GM23338 (cell line): ENCODE results near the gene LMAN2L. TPM values are rescaled to one million over a fixed set of nuclear protein-coding genes. Genes with fewer than 3 reads are reported as not detected.

ENCODE experiments used
- ATAC-seq: fragments of 200-7000 bp; cut with Tn5 transposase; 3 replicates; pipeline ENCODE4 v1.9.1; 2020
- DNase-seq: peaks from one replicate; pipeline ENCODE4 v3.0.0-alpha.2; 2015; ENCODE audit warnings: low spot score
- H2AFZ ChIP-seq: fragments of 200-600 bp; sonication (generic); 2 replicates; pipeline ENCODE4 v1.8.0; 2016; ENCODE audit warnings: antibody characterized with exemption, mild to moderate bottlenecking, moderate library complexity
- H3F3A ChIP-seq: fragments of 200-600 bp; sonication (generic); replicated peaks from 2 replicates; pipeline ENCODE4 v1.8.0; 2017; ENCODE audit warnings: antibody characterized with exemption, mixed run types, low read depth
- H3K27ac ChIP-seq: fragments of 200-600 bp; sonication (generic); 2 replicates; pipeline ENCODE4 v1.6.1; 2016; ENCODE audit warnings: low read depth
- H3K27me3 ChIP-seq: fragments of 200-600 bp; sonication (generic); 2 replicates; pipeline ENCODE4 v1.8.0; 2016; ENCODE audit warnings: mild to moderate bottlenecking, mixed run types, moderate library complexity; ENCODE audit not compliant: insufficient read depth
- H3K36me3 ChIP-seq: fragments of 200-600 bp; sonication (generic); 2 replicates; pipeline ENCODE4 v1.8.0; 2016; ENCODE audit warnings: mild to moderate bottlenecking; ENCODE audit not compliant: insufficient read depth
- H3K4me1 ChIP-seq: fragments of 200-600 bp; sonication (generic); 2 replicates; pipeline ENCODE4 v1.8.0; 2016; ENCODE audit warnings: mild to moderate bottlenecking, moderate library complexity; ENCODE audit not compliant: insufficient read depth
- H3K4me2 ChIP-seq: fragments of 200-600 bp; sonication (generic); 2 replicates; pipeline ENCODE4 v1.7.1; 2017; ENCODE audit warnings: mixed run types
- H3K4me3 ChIP-seq: fragments of 200-600 bp; sonication (generic); 2 replicates; pipeline ENCODE4 v1.6.1; 2016; ENCODE audit warnings: mixed run types
- H3K79me2 ChIP-seq: fragments of 200-600 bp; sonication (generic); replicated peaks from 2 replicates; pipeline ENCODE4 v1.8.0; 2017; ENCODE audit warnings: mild to moderate bottlenecking; ENCODE audit not compliant: insufficient read depth
- H3K9me2 ChIP-seq: fragments of 200-600 bp; sonication (generic); 2 replicates; pipeline ENCODE4 v1.8.0; 2017; ENCODE audit not compliant: insufficient read depth
- H4K20me1 ChIP-seq: fragments of 200-600 bp; sonication (generic); replicated peaks from 2 replicates; pipeline ENCODE4 v1.8.0; 2017; ENCODE audit warnings: mild to moderate bottlenecking; ENCODE audit not compliant: insufficient read depth
- H3K27ac Mint-ChIP-seq: 2 replicates; pipeline ENCODE4 v1.8.0; 2020; ENCODE audit warnings: inconsistent platforms, mild to moderate bottlenecking, moderate library complexity, mixed read lengths
- H3K27me3 Mint-ChIP-seq: 3 replicates; pipeline ENCODE4 v1.8.0; 2022; ENCODE audit warnings: low read depth, mild to moderate bottlenecking, moderate library complexity, mixed read lengths, inconsistent platforms; ENCODE audit not compliant: insufficient read depth, poor library complexity
- H3K36me3 Mint-ChIP-seq: 3 replicates; pipeline ENCODE4 v1.8.0; 2021; ENCODE audit warnings: low read depth, mild to moderate bottlenecking, inconsistent platforms, moderate library complexity, mixed read lengths
- H3K4me1 Mint-ChIP-seq: 3 replicates; pipeline ENCODE4 v1.8.0; 2020; ENCODE audit warnings: mild to moderate bottlenecking, inconsistent platforms, mixed read lengths
- H3K4me3 Mint-ChIP-seq: 3 replicates; pipeline ENCODE4 v1.8.0; 2021; ENCODE audit warnings: moderate library complexity, mild to moderate bottlenecking, inconsistent platforms, mixed read lengths
- H3K9me3 Mint-ChIP-seq: 3 replicates; pipeline ENCODE4 v1.8.0; 2020; ENCODE audit warnings: moderate library complexity, mild to moderate bottlenecking, inconsistent platforms, mixed read lengths
- CREB1 ChIP-seq: fragments of 250-450 bp; sonication (Bioruptor Pico); IDR thresholded peaks from 2 replicates; pipeline ENCODE4 v1.5.0; 2020; ENCODE audit warnings: low read depth, mild to moderate bottlenecking, moderate library complexity
- ETS1 ChIP-seq: IDR thresholded peaks from 2 replicates; pipeline ENCODE4 v1.6.1; 2016; ENCODE audit warnings: antibody characterized with exemption
- EZH2 ChIP-seq: fragments of 200-600 bp; sonication (generic); IDR thresholded peaks from one replicate; pipeline ENCODE4 v1.8.0; 2017; ENCODE audit warnings: antibody characterized with exemption, mild to moderate bottlenecking, low read depth; ENCODE audit not compliant: unreplicated experiment
- EZH2phosphoT487 ChIP-seq: fragments of 200-600 bp; sonication (generic); IDR thresholded peaks from one replicate; pipeline ENCODE4 v1.8.1; 2018; ENCODE audit warnings: antibody characterized with exemption; ENCODE audit not compliant: unreplicated experiment
- POLR2AphosphoS5 ChIP-seq: IDR thresholded peaks from 2 replicates; pipeline ENCODE4 v1.6.1; 2016; ENCODE audit warnings: antibody characterized with exemption, low read depth
- REST ChIP-seq: IDR thresholded peaks from one replicate; pipeline ENCODE4 v1.6.1; 2018; ENCODE audit warnings: antibody characterized with exemption; ENCODE audit not compliant: unreplicated experiment
- STAT1 ChIP-seq: IDR thresholded peaks from one replicate; pipeline ENCODE4 v1.6.1; 2016; ENCODE audit warnings: antibody characterized with exemption; ENCODE audit not compliant: unreplicated experiment
- ZNF331 ChIP-seq: fragments of 250-450 bp; sonication (Bioruptor Pico); IDR thresholded peaks from 2 replicates; pipeline ENCODE4 v1.5.0; 2020; ENCODE audit warnings: low read depth, mild to moderate bottlenecking, moderate library complexity
- ZNF462 ChIP-seq: fragments of 250-450 bp; sonication (Bioruptor Pico); IDR thresholded peaks from 2 replicates; pipeline ENCODE4 v1.5.0; 2020; ENCODE audit warnings: mild to moderate bottlenecking, moderate library complexity
- polyA plus RNA-seq: library from polyadenylated mRNA; unstranded; fragments of >200 nt; fragmentation: Nextera tagmentation; extraction: Ambion mirVana; gene quantifications from 2 replicates; pipeline ENCODE4 v1.2.1, GENCODE V29; 2016
- total RNA-seq: library from RNA; depleted of rRNA; stranded (reverse); fragments of >200 nt; shearing (Covaris generic); gene quantifications from 2 replicates; pipeline ENCODE4 v1.2.3, GENCODE V29; 2014

The LMAN2L gene
- total and polyA plus RNA-seq, 2 experiments from 2014 or later: 11.8 to 15.8 TPM

GRCh38 chr2:96729748-96730147 lies 10.1 kb downstream of the LMAN2L start (continued):
- TF ChIP-seq ZNF462 (CRISPR knock-in tag) (no peak), EZH2phosphoT487 (no peak), EZH2 (no peak), REST (no peak)

- H3K27ac ChIP-seq: no peak overlapping the region
- H3K9me2 ChIP-seq: no peaks in the 10 kb centered on the region
- H3K36me3 ChIP-seq: peaks cover 36% of the 10 kb centered on the region
- DNase-seq (no peak), ATAC-seq (no peak)
- no peaks in the 10 kb centered on the region for H3K27me3 ChIP-seq
- H3K79me2 ChIP-seq: no peaks in the 10 kb centered on the region
- H3K9me3 Mint-ChIP-seq: no peaks in the 10 kb centered on the region; the same call in 2 of the 3 replicates
- no peaks in the 10 kb centered on the region for H3K4me1 Mint-ChIP-seq
- H3K4me3 Mint-ChIP-seq: no peak overlapping the region
- H2AFZ ChIP-seq: no peak overlapping the region
- peaks cover 18% of the 10 kb centered on the region for H4K20me1 ChIP-seq
- peaks cover 2% of the 10 kb centered on the region for H3K27me3 Mint-ChIP-seq
- no peak overlapping the region for H3K4me3 ChIP-seq
- H3K36me3 Mint-ChIP-seq: peaks cover 46% of the 10 kb centered on the region
- no peaks in the 10 kb centered on the region for H3K4me1 ChIP-seq
- H3F3A ChIP-seq: no peaks in the 10 kb centered on the region
- no peak overlapping the region for H3K4me2 ChIP-seq
- H3K27ac Mint-ChIP-seq: no peak overlapping the region
- TF ChIP-seq REST (no peak), POLR2AphosphoS5 (no peak), ETS1 (no peak), STAT1 (no peak), ZNF331 (no peak), CREB1 (CRISPR knock-in tag) (no peak)
These were observed 12.4 kb downstream of the LMAN2L start for GRCh38 chr2:96727431-96727830.
